SU-DHL-6 (cell line): Measurements from ENCODE around the gene RAPH1.

Experiments
- EZH2phosphoT487 ChIP-seq: fragments of 200-600 bp; sonication (generic), shearing (Covaris generic); conservative IDR thresholded peaks from 2 replicates; pipeline ENCODE4 v1.6.1; 2018; ENCODE audit warnings: mild to moderate bottlenecking, antibody characterized with exemption, low read length, moderate library complexity, mixed read lengths
- TF ChIP-seq, protein P1 (sequence below): fragments of 200-600 bp; sonication (generic); IDR thresholded peaks from one replicate; pipeline ENCODE4 v1.5.1; 2017; ENCODE audit warnings: antibody characterized with exemption, mild to moderate bottlenecking, low read length, moderate library complexity; ENCODE audit not compliant: insufficient read depth, poor library complexity, severe bottlenecking

DNA sequence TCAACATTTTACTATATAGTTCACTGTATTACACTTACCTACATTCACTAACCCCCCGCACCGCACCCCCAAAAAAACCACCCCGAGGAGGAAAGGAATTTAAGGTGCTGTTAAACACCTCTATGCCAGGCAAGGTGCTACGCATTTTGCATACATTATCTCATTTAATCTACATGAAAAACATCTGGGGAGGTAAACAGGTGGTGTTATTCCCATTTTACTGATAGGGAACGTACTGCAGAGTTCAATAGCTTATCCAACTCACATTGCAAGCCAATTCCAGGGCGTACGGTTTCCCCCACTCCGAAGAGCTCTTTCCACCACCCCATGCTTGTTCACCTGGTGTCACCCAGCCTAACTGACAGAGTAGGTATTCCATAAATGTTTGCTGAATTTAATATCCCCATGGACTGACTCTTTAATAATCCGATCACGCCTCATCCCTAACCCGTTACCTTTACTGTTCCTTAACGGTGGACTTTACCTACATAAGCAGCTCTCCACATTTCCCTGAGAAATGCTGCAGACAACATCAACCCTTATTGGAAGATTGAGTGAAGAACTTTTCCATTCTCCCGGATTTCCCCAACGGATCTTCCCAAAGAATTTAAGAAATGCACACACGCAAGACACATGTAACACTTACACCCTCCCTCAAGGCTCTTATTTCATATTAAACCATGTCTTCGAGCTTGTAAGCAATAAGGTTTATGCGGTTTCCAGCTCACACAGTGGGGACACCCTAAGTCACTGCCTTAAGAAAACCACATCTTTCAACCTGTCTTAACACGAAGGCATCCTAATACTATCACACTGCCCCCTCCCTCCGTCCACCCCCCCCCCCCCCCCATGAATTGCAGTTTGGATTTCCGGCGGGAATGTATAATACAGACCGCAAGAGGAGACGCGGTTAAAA is 1.2 kb downstream of the RAPH1 start:
- TF ChIP-seq, protein P1, sequence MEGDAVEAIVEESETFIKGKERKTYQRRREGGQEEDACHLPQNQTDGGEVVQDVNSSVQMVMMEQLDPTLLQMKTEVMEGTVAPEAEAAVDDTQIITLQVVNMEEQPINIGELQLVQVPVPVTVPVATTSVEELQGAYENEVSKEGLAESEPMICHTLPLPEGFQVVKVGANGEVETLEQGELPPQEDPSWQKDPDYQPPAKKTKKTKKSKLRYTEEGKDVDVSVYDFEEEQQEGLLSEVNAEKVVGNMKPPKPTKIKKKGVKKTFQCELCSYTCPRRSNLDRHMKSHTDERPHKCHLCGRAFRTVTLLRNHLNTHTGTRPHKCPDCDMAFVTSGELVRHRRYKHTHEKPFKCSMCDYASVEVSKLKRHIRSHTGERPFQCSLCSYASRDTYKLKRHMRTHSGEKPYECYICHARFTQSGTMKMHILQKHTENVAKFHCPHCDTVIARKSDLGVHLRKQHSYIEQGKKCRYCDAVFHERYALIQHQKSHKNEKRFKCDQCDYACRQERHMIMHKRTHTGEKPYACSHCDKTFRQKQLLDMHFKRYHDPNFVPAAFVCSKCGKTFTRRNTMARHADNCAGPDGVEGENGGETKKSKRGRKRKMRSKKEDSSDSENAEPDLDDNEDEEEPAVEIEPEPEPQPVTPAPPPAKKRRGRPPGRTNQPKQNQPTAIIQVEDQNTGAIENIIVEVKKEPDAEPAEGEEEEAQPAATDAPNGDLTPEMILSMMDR: no peak
- no peak for TF ChIP-seq EZH2phosphoT487
